ENCODE results near the gene OR56A3.

DNA sequence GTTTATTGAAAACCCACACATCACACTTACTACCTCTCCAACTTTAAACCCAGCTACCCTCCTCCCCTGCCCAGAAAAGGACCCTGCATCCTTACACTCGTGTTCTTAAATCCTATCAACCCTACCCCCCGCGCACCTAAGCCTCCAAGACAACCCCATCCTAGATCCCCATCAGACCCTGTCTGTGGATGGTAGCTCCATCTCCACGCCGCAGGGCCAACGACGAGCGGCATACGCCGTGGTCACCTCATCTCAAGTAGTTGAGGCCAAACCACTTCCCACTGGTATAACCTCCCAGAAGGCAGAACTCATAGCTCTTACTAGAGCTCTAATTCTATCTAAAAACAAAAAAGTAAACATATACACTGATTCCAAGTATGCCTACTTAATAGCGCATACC lies 9.4 kb upstream of the OR56A3 start:
- TF ChIP-seq, protein P1, sequence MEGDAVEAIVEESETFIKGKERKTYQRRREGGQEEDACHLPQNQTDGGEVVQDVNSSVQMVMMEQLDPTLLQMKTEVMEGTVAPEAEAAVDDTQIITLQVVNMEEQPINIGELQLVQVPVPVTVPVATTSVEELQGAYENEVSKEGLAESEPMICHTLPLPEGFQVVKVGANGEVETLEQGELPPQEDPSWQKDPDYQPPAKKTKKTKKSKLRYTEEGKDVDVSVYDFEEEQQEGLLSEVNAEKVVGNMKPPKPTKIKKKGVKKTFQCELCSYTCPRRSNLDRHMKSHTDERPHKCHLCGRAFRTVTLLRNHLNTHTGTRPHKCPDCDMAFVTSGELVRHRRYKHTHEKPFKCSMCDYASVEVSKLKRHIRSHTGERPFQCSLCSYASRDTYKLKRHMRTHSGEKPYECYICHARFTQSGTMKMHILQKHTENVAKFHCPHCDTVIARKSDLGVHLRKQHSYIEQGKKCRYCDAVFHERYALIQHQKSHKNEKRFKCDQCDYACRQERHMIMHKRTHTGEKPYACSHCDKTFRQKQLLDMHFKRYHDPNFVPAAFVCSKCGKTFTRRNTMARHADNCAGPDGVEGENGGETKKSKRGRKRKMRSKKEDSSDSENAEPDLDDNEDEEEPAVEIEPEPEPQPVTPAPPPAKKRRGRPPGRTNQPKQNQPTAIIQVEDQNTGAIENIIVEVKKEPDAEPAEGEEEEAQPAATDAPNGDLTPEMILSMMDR (IDR thresholded peaks at IDR 0.05; ENCODE audit: insufficient read depth, low read length), result no peak
- TF ChIP-seq POLR2AphosphoS5 (IDR thresholded peaks at IDR 0.05; ENCODE audit: low read depth) (no peak), SPI1 (IDR thresholded peaks at IDR 0.05; ENCODE audit: borderline replicate concordance, low read depth) (no peak), GABPA (IDR thresholded peaks at IDR 0.05; ENCODE audit: low read depth) (no peak)
- TF ChIP-seq, protein P2, sequence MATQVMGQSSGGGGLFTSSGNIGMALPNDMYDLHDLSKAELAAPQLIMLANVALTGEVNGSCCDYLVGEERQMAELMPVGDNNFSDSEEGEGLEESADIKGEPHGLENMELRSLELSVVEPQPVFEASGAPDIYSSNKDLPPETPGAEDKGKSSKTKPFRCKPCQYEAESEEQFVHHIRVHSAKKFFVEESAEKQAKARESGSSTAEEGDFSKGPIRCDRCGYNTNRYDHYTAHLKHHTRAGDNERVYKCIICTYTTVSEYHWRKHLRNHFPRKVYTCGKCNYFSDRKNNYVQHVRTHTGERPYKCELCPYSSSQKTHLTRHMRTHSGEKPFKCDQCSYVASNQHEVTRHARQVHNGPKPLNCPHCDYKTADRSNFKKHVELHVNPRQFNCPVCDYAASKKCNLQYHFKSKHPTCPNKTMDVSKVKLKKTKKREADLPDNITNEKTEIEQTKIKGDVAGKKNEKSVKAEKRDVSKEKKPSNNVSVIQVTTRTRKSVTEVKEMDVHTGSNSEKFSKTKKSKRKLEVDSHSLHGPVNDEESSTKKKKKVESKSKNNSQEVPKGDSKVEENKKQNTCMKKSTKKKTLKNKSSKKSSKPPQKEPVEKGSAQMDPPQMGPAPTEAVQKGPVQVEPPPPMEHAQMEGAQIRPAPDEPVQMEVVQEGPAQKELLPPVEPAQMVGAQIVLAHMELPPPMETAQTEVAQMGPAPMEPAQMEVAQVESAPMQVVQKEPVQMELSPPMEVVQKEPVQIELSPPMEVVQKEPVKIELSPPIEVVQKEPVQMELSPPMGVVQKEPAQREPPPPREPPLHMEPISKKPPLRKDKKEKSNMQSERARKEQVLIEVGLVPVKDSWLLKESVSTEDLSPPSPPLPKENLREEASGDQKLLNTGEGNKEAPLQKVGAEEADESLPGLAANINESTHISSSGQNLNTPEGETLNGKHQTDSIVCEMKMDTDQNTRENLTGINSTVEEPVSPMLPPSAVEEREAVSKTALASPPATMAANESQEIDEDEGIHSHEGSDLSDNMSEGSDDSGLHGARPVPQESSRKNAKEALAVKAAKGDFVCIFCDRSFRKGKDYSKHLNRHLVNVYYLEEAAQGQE (IDR thresholded peaks at IDR 0.05; ENCODE audit: insufficient replicate concordance, low read depth), result no peak

All from HL-60 (cell line).